ENCODE data around the gene PRM2.
A peak's percentile ranks its signal among the peaks of the same experiment; 100 is the strongest.
"Not testable (repeated sequence)": the region's sequence is repeated elsewhere in the genome, so short reads cannot be mapped to it uniquely, and the experiment has no call there.

The PRM2 gene

GRCh38 chr16:11307639-11308492 lies 31.6 kb upstream of the PRM2 start:
- no peak for DNase-seq

- DNase-seq, result peak in 1 of 5 experiments; percentile 19
Observed at GRCh38 chr16:11306997-11307638, 30.8 kb upstream of the PRM2 start.

- no peak for DNase-seq
Observed at GRCh38 chr16:11306381-11306780, 30.1 kb upstream of the PRM2 start.

GRCh38 chr16:11303405-11304138 lies 27.3 kb upstream of the PRM2 start:
- DNase-seq, result no peak

- no peak for DNase-seq
Observed at GRCh38 chr16:11302977-11303376, 26.7 kb upstream of the PRM2 start.

GRCh38 chr16:11301645-11302501 lies 25.6 kb upstream of the PRM2 start:
- no peak for DNase-seq

- DNase-seq, result no peak
Observed at GRCh38 chr16:11300560-11300892, 24.2 kb upstream of the PRM2 start.

- DNase-seq, result no peak
Observed at GRCh38 chr16:11299865-11300559, 23.7 kb upstream of the PRM2 start.

GRCh38 chr16:11298950-11299547 lies 22.8 kb upstream of the PRM2 start:
- not testable (repeated sequence) for DNase-seq

- no peak for DNase-seq
Observed at GRCh38 chr16:11298143-11298900, 22.0 kb upstream of the PRM2 start.

GRCh38 chr16:11297492-11298142 lies 21.3 kb upstream of the PRM2 start:
- DNase-seq, result peak; percentile 17 to 90 (median 35)

GRCh38 chr16:11296706-11297491 lies 20.6 kb upstream of the PRM2 start:
- DNase-seq, result no peak

GRCh38 chr16:11296351-11296705 lies 20.0 kb upstream of the PRM2 start:
- no peak for DNase-seq

- DNase-seq, result no peak
Observed at GRCh38 chr16:11295672-11296071, 19.4 kb upstream of the PRM2 start.

- DNase-seq, result no peak
Observed at GRCh38 chr16:11292076-11292748, 15.9 kb upstream of the PRM2 start.

- no peak for DNase-seq
Observed at GRCh38 chr16:11291091-11291703, 14.9 kb upstream of the PRM2 start.

- DNase-seq, result no peak
Observed at GRCh38 chr16:11290102-11290893, 14.0 kb upstream of the PRM2 start.

GRCh38 chr16:11289696-11290095 lies 13.4 kb upstream of the PRM2 start:
- DNase-seq, result not testable (repeated sequence)

Data from T-helper 2 cell (primary cell).